ENCODE results near the gene OSTN. TPM values are rescaled to one million over a fixed set of nuclear protein-coding genes. Genes with fewer than 3 reads are reported as not detected.

The OSTN gene
- not detected in 2 replicates for total RNA-seq

GRCh38 chr3:191198932-191199331, at the start of gene OSTN:
Gene OSTN (plus strand): TSS chr3:191199241. CDS start chr3:191212533, 13,292 bp downstream.

Other genes starting within 250 kb of the OSTN start
- gene CCDC50, start 130.2 kb downstream of the OSTN start, total RNA-seq, result 150 and 164 TPM in 2 replicates
- gene UTS2B, start 131.3 kb downstream of the OSTN start, total RNA-seq, result 0.30 and 0.53 TPM in 2 replicates

Measured in mammary microvascular endothelial cell (primary cell).